Left ventricle myocardium inferior (tissue), 1 donor: Measurements from ENCODE around the gene SNAPIN. TPM values are rescaled to one million over a fixed set of nuclear protein-coding genes. Genes with fewer than 3 reads are reported as not detected.
A peak's percentile ranks its signal among the peaks of the same experiment; 100 is the strongest.

Experiments
- DNase-seq: peaks from one replicate; pipeline ENCODE4 v3.0.0-alpha.2; 2020
- H3K27ac ChIP-seq: fragments of 200-600 bp; replicated peaks from 2 replicates; pipeline ENCODE4 v1.8.0; 2021
- H3K27me3 ChIP-seq: fragments of 200-600 bp; 2 replicates; pipeline ENCODE4 v1.8.0; 2021; ENCODE audit warnings: low read depth
- H3K36me3 ChIP-seq: fragments of 200-600 bp; 2 replicates; pipeline ENCODE4 v1.8.0; 2021
- H3K4me1 ChIP-seq: fragments of 200-600 bp; 2 replicates; pipeline ENCODE4 v1.8.0; 2021
- H3K4me3 ChIP-seq: fragments of 200-600 bp; 2 replicates; pipeline ENCODE4 v1.8.0; 2021; ENCODE audit warnings: mild to moderate bottlenecking, moderate library complexity
- H3K9me3 ChIP-seq: fragments of 200-600 bp; replicated peaks from 2 replicates; pipeline ENCODE4 v1.8.0; 2021
- CTCF ChIP-seq: fragments of 200-600 bp; IDR thresholded peaks from 2 replicates; pipeline ENCODE4 v1.8.0; 2021; ENCODE audit warnings: antibody characterized with exemption, mild to moderate bottlenecking, borderline replicate concordance
- intact Hi-C: fragments of 100-400 bp; cut with micrococcal nuclease; formaldehyde crosslinking; loops from one replicate; pipeline ENCODE4 v1.11.0; 2022
- total RNA-seq: library from RNA; stranded (reverse); fragmentation: NEBNext Ultra II Directional; extraction: Animal tissue kit (Norgen Biotek cat#: 25700); gene quantifications from one replicate; pipeline ENCODE4 v1.2.1, GENCODE V29; 2021
- donor health status: DM: no; HTN: yes; CAD: no; lungs with severe emphysema.

SNAPIN gene
- total RNA-seq, 1 donor from 2014 or later, result 67.0 TPM

- Histone ChIP-seq H3K36me3 (peaks cover 12% of the 10 kb centered on the region), H3K4me1 (peaks cover 92% of the 10 kb centered on the region), H3K27me3 (no peaks in the 10 kb centered on the region), H3K9me3 (no peaks in the 10 kb centered on the region), H3K27ac (peak overlapping the region; percentile 100), H3K4me3 (peak overlapping the region; percentile 66)
- intact Hi-C loops, result no loop called here
- no peak for DNase-seq
- TF ChIP-seq CTCF, result no peak
Measured at GRCh38 chr1:153631047-153632022, 27.2 kb upstream of the SNAPIN start.

GRCh38 chr1:153633161-153633753, 25.2 kb upstream of the SNAPIN start:
- Histone ChIP-seq H3K36me3 (peaks cover 32% of the 10 kb centered on the region), H3K9me3 (no peaks in the 10 kb centered on the region), H3K27me3 (no peaks in the 10 kb centered on the region), H3K27ac (peak overlapping the region; percentile 100), H3K4me1 (peaks cover 92% of the 10 kb centered on the region), H3K4me3 (peak overlapping the region; percentile 88)
- TF ChIP-seq CTCF, result no peak
- intact Hi-C loops, result no loop called here
- DNase-seq, result no peak

GRCh38 chr1:153633754-153634665, 24.5 kb upstream of the SNAPIN start, which contains the start of gene CHTOP:
CHTOP (plus strand) TSS chr1:153634066; CDS start chr1:153636589, 2,523 bp downstream.
- Histone ChIP-seq H3K9me3 (no peaks in the 10 kb centered on the region), H3K36me3 (peaks cover 39% of the 10 kb centered on the region), H3K4me1 (peaks cover 93% of the 10 kb centered on the region), H3K27me3 (no peaks in the 10 kb centered on the region), H3K27ac (peak within 1 kb of the TSS; percentile 100), H3K4me3 (peak within 1 kb of the TSS; percentile 88)
- intact Hi-C loops, result no loop called here
- TF ChIP-seq CTCF, result no peak
- DNase-seq, result peak; percentile 96

GRCh38 chr1:153635872-153636271, 22.6 kb upstream of the SNAPIN start:
- no peaks in the 10 kb centered on the region for H3K9me3 ChIP-seq
- peak overlapping the region; percentile 100 for H3K27ac ChIP-seq
- TF ChIP-seq CTCF, result no peak
- intact Hi-C loops, result no loop called here
- H3K27me3 ChIP-seq, result no peaks in the 10 kb centered on the region
- peak overlapping the region; percentile 88 for H3K4me3 ChIP-seq
- peaks cover 58% of the 10 kb centered on the region for H3K36me3 ChIP-seq
- DNase-seq, result no peak
- peaks cover 94% of the 10 kb centered on the region for H3K4me1 ChIP-seq

GRCh38 chr1:153636312-153636711, 22.2 kb upstream of the SNAPIN start:
- no peaks in the 10 kb centered on the region for H3K9me3 ChIP-seq
- intact Hi-C loops, result no loop called here
- peak overlapping the region; percentile 88 for H3K4me3 ChIP-seq
- no peaks in the 10 kb centered on the region for H3K27me3 ChIP-seq
- peak overlapping the region; percentile 100 for H3K27ac ChIP-seq
- no peak for TF ChIP-seq CTCF
- H3K36me3 ChIP-seq, result peaks cover 62% of the 10 kb centered on the region
- DNase-seq, result no peak
- peaks cover 94% of the 10 kb centered on the region for H3K4me1 ChIP-seq
